Breast epithelium (tissue), 3 donors: Measurements from ENCODE around the gene KLHL26.

ENCODE experiments used
- POLR2A ChIP-seq: fragments of 450-650 bp; IDR thresholded peaks from one replicate; pipeline ENCODE4 v1.6.1; 2016; ENCODE audit warnings: antibody characterized with exemption, mild to moderate bottlenecking, moderate library complexity
- POLR2AphosphoS5 ChIP-seq, 3 donors: sonication (generic); formaldehyde crosslinking; IDR thresholded peaks; one replicate each; pipeline ENCODE4 v1.6.1; 2017; ENCODE audit warnings: antibody characterized with exemption in 3 of 3
- TF ChIP-seq, protein P1 (sequence below), 3 donors: fragments of 450-650 bp; IDR thresholded peaks; one replicate each; pipeline ENCODE4 v1.5.1; 2016 to 2017; ENCODE audit warnings: antibody characterized with exemption in 3 of 3, mild to moderate bottlenecking in 3 of 3, moderate library complexity in 3 of 3

GRCh38 chr19:18612772-18613588, 23.8 kb upstream of the KLHL26 start, which contains the start of gene TMEM59L:
- TF ChIP-seq POLR2A (no peak), POLR2AphosphoS5 (IDR thresholded peaks at IDR 0.05) (no peak)
- TF ChIP-seq, protein P1, sequence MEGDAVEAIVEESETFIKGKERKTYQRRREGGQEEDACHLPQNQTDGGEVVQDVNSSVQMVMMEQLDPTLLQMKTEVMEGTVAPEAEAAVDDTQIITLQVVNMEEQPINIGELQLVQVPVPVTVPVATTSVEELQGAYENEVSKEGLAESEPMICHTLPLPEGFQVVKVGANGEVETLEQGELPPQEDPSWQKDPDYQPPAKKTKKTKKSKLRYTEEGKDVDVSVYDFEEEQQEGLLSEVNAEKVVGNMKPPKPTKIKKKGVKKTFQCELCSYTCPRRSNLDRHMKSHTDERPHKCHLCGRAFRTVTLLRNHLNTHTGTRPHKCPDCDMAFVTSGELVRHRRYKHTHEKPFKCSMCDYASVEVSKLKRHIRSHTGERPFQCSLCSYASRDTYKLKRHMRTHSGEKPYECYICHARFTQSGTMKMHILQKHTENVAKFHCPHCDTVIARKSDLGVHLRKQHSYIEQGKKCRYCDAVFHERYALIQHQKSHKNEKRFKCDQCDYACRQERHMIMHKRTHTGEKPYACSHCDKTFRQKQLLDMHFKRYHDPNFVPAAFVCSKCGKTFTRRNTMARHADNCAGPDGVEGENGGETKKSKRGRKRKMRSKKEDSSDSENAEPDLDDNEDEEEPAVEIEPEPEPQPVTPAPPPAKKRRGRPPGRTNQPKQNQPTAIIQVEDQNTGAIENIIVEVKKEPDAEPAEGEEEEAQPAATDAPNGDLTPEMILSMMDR (IDR thresholded peaks at IDR 0.05): no peak
